ENCODE results near the gene EDA2R.

EDA2R gene, protein sequence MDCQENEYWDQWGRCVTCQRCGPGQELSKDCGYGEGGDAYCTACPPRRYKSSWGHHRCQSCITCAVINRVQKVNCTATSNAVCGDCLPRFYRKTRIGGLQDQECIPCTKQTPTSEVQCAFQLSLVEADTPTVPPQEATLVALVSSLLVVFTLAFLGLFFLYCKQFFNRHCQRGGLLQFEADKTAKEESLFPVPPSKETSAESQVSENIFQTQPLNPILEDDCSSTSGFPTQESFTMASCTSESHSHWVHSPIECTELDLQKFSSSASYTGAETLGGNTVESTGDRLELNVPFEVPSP

DNA sequence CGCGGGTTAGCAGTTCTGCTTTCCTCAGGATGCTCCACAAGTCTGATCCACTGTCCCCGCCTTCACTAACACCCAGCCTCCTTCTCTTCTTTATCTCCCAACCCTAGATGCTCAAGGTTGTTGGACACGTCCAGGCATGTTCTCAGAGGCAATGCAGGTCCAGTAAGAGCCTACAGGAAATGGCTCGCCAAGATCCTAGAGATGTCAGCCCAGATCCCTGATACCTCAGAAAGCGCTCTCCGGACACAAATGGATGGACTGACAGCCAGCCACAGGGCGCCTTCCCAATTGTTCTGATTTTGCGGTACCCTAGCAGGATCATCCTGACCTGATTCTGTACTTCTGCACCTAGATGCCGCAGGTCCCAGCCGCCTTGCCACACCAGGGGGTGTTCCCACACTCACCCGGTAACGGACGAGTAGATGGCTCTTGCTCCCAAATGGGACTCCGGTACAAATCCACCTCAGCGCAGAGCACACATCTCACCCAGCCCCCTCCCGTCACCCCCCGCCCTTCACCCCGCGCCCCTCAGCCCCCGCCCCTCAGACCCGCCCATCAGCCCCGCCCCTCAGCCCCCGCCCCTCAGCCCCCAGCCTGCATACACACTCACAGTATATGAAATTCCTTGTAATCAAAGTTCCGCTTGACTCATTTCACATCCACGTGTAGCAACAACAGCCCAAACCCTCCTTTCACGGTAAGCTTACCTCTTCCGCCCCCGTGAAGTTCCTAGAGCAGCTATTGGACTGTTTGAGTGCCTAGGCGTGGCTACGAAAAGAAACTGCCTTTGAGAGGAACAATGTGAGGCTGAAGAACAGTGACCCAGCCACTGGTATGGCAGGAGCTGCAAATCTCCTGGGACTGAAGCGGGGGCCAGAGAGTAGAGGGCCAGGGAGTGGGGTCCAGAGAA, at the start of gene EDA2R:
EDA2R (minus strand) TSS at position 488 of the 910 bp plus-strand sequence. CDS start 23,058 bp downstream, outside the sequence.
- DNase-seq (ENCODE audit: low read depth in 2 of 3, low spot score in 2 of 3): no peak

DNA sequence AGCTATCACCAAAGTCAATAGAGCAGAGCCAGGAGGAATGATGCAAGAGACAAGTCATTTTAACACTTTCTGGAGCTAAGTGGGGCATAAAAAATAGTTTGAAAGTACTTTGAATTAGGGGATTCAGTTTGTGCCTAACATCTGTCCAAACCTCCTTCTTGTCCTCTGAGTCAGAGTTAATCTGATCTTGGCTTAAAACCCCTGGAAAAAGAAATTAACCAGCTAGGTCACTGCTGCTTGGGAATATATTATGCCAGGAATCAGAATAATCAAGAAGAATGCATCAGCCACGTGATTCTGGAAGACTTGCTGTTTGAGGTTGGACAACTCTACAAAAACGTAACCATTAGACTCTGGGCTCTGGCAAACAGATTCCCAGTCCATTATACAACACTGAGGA, 45.3 kb upstream of the EDA2R start:
- DNase-seq (ENCODE audit: low read depth in 2 of 3, low spot score in 2 of 3): no peak

DNA sequence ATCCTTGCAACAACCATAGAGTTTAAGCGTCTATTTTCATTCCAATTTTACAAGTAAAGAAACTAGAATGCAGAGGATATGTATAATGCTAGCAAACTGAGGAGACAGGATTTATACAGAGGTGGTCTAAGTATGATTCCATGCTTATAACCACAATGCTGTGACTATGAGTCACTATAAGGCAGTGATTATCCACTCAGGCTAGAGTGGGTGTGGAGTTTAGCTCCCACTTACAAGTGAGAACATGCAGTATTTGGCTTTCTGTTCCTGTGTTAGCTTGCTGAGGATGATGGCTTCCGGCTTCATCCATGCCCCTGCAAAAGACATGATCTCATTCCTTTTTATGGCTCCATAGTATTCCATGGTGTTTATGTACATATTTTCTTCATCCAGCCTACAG, 41.6 kb upstream of the EDA2R start:
- no peak for DNase-seq (ENCODE audit: low read depth in 2 of 3, low spot score in 2 of 3)

DNA sequence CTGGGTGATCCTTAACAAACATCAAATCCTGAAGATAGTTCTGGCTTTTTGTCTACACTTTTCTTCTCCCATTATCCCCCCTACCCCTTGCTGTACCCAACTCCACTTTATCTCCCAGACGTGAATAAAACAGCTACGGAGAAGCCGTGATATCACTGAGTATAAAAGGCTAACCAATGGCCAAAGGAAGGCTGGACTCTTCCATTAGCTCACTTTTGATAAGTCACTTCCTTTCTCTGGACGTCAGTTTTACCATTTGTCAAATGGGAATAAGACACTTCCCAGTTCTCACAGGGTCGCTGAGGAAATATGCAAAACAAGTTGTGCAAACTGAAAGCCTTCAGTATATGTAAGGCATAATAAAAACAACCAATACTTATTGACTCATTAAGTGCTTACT, 38.6 kb upstream of the EDA2R start:
- no peak for DNase-seq (ENCODE audit: low read depth in 2 of 3, low spot score in 2 of 3)

DNA sequence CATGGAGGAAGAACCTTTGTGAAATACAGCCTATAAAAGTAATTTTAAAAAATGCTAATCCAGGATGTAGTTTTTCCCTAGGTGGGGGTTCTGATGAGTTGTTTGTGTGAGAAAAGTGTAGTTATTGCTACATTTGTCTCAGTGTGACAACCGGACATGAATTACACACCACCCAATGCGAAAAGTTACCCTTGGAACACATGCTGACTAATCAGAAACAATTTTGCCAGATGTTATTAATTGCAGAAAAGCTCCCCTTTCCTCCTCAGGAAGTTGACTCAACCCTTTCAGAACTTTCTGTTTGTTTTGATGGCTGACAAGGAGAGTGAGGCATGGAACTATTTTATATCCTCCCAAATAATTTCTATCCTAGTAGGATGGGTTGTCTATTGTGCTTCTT, 38.1 kb upstream of the EDA2R start:
- DNase-seq (ENCODE audit: low read depth in 2 of 3, low spot score in 2 of 3): no peak

DNA sequence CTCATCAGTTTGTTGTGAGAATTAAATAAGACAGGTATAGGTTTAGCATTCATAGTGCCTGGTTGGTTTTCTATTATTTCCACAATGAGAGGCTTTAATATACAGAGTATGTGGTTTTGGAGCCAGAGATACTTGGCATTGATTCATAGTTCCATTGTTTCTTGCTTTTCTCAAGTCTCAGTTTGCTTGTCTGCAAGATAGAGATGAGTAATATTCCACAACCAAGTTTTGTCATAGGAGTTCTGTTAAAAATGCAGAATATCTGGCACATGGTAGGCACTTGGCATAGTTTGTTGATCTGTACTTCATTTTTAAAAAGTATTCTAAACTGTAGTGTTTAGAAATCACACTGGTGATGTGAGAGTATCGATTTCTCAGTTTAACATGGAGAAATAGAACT, 37.5 kb upstream of the EDA2R start:
- no peak for DNase-seq (ENCODE audit: low read depth in 2 of 3, low spot score in 2 of 3)

DNA sequence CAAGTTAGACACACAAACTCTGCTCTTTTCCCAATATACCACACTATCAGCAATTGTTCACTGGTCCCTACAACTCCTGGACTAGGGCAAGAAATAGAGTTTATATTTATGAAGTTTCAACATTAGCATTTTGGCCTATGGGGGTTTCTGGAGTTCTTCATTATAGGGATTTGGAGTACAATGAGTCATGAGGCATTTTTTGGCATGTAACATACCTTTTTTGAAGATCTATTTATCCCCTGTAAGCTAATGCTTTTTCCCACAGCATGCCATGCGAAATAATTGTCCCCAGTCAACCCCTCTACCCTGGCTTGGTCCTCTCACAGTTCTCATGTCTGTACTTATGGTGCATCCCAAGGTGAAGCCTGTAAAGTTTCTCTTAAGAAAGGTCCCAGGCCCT, 36.7 kb upstream of the EDA2R start:
- no peak for DNase-seq (ENCODE audit: low read depth in 2 of 3, low spot score in 2 of 3)

DNA sequence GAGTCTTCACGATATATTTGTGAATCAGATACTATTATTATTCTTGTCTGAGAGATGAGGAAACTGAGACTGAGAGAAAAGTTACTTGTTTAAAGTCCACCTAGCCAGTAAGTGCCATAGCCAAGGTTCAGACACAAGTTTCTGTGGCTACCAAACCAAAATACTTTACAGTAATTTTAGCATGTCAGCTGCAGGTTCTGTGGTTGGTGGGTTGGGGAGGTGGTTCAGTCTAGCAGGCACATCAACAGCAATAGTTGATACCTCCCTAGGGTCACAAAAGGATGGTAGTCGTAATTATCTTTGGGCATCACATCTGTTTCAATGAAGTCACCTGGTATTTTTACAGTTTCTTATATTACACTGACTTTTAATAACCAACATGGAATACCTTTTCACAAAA, 35.6 kb upstream of the EDA2R start:
- no peak for DNase-seq (ENCODE audit: low read depth in 2 of 3, low spot score in 2 of 3)

DNA sequence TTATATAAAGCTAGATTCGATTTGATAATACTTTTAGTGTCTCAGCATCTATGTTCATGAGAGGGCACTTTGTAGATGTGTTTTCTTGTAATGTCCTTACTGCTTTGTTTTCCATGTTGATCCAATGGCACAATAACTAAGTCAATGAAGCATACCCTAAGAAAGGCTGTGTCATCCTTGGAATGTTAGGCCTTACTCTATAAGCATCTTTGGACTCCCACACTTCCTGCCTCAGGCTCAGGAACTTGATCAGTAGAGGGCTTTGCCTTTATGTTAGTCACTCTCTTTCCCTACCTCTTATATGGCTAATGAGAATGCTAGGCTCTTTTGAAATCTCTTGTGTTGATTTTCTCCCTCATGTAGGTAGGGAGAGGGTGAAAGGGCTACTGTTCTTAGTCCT, 33.2 kb upstream of the EDA2R start:
- DNase-seq (ENCODE audit: low read depth in 2 of 3, low spot score in 2 of 3): no peak

DNA sequence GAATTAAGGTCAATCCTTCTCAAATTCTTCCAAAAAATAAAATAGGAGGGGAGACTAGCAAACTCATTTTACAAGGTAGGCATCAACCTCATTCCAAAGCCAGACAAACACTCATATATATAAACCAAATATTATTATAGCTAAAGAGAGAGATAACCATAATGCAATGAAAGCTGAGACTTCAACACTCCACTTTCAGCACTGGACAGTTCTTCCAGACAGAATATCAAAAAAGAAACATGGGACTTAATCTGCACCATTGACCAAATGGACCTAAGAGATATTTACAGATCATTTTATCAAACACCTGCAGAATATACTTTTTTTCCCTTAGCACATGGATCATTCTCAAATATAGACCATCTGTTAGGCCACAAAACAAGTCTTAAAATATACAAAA, 15.5 kb upstream of the EDA2R start:
- no peak for DNase-seq (ENCODE audit: low read depth in 2 of 3, low spot score in 2 of 3)

DNA sequence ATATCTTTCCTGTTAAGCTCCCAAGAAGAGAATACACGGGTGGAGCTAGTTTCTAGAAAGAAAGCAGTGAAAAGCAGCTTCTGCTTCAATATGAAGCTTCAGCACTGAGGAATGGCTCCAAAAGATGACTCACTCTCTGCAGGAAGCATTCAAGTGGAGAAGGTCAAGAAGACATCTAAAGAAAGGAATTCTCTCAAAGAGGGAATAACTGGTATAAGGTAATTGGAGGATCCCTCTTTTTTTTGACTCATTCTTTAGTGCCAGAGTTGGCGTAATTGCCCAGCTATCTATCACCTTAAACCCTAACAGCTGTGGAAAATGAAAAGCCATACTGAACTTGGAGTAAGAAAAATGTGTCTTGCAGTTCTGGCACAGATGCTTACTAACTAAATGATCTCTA, 3.5 kb downstream of the EDA2R start:
- no peak for DNase-seq (ENCODE audit: low read depth in 2 of 3, low spot score in 2 of 3)

DNA sequence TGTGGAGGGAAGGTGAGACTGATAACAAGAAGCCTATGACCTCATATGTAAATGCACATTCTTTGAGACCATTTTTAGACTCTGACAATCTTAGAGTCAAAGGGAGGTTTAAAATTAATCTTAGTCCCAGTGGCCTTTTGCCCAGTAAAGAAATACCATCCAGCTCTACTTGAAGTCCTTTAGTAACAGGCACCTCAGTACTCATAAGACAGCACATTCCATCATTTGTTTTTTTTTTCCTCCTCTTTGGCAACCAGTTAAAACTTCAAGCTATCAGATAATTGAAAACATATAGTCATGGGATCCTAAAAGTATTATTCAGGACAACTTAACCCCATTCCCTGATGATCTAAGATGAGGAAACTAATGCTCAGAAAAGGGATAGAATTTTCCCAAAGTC, 4.6 kb downstream of the EDA2R start:
- DNase-seq (ENCODE audit: low read depth in 2 of 3, low spot score in 2 of 3): no peak

DNA sequence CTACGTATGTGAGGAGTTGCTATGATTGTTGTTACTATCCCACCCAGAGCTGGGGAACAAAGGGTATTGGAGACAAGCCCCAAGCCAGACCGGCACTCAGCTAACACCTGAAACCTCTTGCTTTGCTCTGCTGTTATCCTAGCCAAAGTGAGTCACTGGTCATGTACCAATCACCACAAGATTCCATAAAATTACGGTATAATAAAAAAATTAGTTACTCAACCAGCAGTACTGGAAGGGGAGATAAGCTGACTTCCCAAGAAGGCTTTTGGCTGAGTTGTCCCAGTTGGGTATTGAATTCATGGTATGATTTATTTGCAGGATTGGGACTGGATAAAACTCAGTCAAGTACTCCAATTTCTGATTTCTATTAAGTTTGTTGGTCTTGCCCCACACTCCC, 5.3 kb downstream of the EDA2R start:
- DNase-seq (ENCODE audit: low read depth in 2 of 3, low spot score in 2 of 3): no peak

DNA sequence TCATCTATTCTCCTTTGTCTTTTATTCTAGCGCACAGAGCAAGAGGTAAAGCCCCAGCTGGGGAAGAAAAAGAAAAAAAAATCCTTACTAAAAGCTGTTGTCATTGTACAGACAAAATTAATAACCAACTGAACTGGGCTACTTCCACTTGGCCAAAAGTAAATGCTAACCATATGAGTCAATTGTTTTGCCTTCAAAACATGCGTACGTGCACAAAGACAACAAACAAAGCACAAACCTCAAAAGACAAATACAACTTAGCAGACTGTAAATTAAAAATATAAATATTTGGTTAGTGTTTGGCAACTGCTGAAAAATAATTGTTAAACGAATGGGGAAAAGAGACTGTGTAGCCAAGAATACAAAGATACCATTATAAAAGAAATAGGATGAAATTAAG, 5.9 kb downstream of the EDA2R start:
- no peak for DNase-seq (ENCODE audit: low read depth in 2 of 3, low spot score in 2 of 3)

DNA sequence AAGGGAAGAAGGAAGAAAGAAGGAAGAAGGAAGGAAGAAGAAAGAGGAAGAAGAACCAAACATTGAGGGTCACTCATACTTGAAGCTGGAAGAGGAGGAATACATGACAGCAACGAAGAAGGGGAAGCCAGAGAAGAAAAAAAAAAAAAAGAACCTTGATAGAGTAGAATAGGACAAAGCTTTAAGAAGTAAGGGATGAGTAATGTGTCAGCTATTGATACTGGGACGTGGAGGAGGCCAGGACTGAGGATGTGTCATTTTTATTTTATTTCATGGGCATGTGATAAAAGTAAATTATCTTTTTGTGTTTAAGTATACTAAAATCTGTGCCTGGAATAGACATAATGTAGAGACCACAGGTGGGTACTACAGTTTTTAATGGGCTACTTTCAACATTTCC, 6.4 kb downstream of the EDA2R start:
- no peak for DNase-seq (ENCODE audit: low read depth in 2 of 3, low spot score in 2 of 3)

DNA sequence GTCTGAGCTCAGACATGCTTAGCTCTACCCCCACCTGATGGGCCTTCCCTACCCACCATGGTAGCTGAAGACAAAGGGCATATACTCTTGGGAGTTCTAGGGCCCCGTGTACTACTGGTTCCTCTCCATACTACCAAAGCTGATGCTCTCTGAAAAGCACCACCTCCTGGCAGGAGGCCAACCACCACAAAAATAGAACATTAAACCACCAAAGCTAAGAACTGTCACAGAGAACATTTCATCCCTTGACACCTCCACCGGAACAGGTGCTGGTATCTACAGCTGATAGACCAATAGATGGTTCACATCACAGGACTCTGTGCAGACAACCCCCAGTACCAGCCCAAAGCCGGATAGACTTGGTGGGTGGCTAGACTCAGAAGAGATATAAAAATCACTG, 13.4 kb downstream of the EDA2R start:
- DNase-seq (ENCODE audit: low read depth in 2 of 3, low spot score in 2 of 3): no peak

DNA sequence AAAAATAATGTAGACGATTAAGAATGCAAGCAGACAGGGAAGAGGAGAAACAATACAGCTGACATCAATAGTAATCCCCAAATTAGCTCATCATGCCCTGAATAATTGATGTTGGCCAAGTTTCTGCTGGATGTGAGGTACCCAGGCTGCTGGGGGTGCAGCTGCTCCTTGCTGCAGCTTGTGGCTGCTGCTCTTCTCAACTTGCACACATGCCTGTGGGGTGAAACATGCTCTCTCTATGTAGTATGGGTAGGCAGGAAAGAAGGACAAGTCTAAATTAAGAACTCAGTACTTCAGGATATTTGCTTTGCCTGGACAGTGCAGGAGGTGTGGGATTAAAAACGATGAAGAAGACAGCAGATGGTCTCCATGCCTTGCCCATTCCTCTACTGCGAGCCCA, 16.7 kb downstream of the EDA2R start:
- no peak for DNase-seq (ENCODE audit: low read depth in 2 of 3, low spot score in 2 of 3)

DNA sequence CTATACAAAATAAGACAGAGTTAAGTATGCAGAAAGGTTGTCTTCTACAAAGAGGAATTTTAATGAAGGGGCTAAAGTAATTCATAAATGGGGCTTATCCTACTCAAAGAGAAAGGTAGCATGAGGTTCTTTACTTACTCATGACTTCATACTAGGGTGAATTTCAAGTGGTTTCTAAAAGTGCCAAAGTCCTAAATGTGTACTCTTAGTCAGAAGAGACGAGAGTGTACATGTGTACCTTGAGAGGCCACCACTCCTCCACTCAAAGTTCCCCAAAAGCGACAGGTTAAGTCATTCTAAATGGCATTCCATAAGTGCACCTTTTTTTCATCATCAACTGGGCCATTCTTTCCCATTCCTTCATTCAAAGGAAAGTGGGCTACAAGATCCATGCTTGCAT, 21.9 kb downstream of the EDA2R start:
- DNase-seq (ENCODE audit: low read depth in 2 of 3, low spot score in 2 of 3): no peak

DNA sequence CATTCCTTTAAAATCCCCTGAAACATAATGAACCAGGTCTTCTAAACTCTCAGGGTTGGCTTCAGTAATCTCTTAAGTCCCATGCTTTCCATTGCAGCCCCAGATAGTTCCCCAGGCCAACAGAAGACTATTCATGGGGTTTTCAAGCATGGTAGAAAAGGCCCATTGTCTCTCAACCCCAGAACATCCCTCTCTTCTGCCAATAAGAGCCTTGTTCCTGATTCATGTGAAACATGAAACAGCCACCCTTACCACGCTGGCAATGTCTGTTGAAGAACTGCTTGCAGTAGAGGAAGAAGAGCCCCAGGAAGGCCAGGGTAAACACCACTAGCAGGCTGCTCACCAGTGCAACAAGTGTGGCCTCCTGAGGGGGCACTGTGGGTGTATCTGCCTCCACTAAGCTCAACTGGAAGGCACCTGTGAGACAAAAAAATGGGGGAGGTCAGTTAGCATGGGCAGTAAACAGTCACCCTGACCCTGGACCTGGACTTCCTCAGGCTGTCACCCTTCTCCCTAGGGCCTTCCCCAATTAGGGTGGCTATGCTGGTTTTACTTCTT, 36.4 kb downstream of the EDA2R start:
- no peak for DNase-seq (ENCODE audit: low read depth in 2 of 3, low spot score in 2 of 3)

DNA sequence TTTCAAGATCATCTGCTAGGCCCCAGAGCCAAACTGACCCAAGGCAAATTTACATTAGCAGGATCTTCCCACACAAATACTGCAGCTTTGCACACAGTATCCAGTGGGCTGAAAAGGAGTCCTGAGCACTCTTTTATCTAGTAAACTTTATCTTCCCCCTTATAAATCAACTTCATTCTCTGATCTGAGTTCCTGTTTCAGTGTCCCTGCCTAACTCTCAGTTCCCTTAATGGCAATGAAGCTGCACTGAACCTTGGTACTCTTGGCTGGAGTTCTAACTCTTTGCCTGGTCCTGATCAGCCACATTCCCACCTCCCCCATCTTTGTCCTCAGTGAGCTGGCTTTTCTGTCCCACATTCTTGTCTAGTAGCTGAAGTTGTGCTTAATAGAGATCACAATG, 37.4 kb downstream of the EDA2R start:
- DNase-seq (ENCODE audit: low read depth in 2 of 3, low spot score in 2 of 3): no peak

DNA sequence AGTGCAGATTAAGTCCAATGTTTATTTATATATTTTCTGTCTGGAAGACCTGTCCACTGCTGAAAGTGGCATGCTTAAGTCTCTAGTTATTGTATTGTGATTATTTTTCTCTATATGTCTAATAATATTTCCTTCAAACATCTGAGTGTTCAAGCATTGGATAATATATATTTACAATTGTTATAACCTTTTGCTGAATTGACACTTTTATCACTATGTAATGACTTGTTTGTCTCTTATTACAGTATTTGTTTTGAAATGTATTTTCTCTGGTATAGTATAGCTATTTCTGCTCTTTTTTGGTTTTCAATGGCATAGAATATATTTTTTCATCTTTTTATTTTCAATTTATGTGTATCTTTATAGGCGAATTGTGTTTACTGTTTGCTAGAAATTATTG, 59.7 kb downstream of the EDA2R start:
- no peak for DNase-seq (ENCODE audit: low read depth in 2 of 3, low spot score in 2 of 3)

DNA sequence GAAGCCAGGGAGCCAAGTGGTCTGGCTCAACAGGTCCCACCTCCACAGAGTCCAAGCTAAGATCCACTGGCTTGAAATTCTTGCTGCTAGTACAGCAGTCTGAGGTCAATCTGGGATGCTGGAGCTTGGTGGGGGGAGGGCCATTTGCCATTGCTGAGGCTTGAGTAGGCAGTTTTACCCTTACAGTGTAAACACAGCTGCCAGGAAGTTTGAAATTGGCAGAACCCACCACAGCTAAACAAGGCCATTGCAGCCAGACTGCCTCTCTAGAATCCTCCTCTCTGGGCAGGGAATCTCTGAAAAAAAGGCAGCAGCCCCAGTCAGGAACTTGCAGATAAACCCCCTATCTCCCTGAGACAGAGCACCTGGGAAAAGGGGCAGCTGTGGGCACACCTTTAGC, 84.9 kb downstream of the EDA2R start:
- no peak for DNase-seq (ENCODE audit: low read depth in 2 of 3, low spot score in 2 of 3)

Data from activated CD8-positive, alpha-beta memory T cell treated with anti-CD3 and anti-CD28 coated beads for 48 hours (primary cell).